ENCODE measurements around the gene AOPEP.

GRCh38 chr9:94806307-94806893 is 79.9 kb downstream of the AOPEP start:
- TF ChIP-seq CTCF (IDR thresholded peaks at IDR 0.05; ENCODE audit: low read depth, low read length, poor library complexity, severe bottlenecking) (no peak), EZH2phosphoT487 (IDR thresholded peaks at IDR 0.05; ENCODE audit: borderline replicate concordance, low read length) (no peak)

Measured in DOHH2 (cell line).